HCT116 (cell line): ENCODE measurements around the gene HHIPL1. TPM values are rescaled to one million over a fixed set of nuclear protein-coding genes. Genes with fewer than 3 reads are reported as not detected.

Experiments used
- ATAC-seq: fragments of 200-7000 bp; cut with Tn5 transposase; 2 replicates; pipeline ENCODE4 v1.9.1; 2020; ENCODE audit warnings: mild to moderate bottlenecking, moderate library complexity
- BruUV-seq: library from RNA; stranded (reverse); fragments of 400-500 nt; replicated peaks from 2 replicates; lab custom pipeline; 2021; lab: Mats Ljungman, UMichigan
- CTCF ChIA-PET: fragments of 300-600 bp; sonication (Branson Sonifier 250); formaldehyde crosslinking; loops from one replicate; lab custom pipeline; 2021; ENCODE audit warnings: antibody characterized with exemption; lab: Charles Lee
- POLR2A ChIA-PET: fragments of 300-600, 350-600 bp; sonication (Branson Sonifier 250); formaldehyde crosslinking; loops from one replicate; lab custom pipeline; 2021; ENCODE audit warnings: antibody characterized with exemption; lab: Charles Lee
- RAD21 ChIA-PET, 2 experiments: fragments of 300-600 bp; sonication (Branson Sonifier 250); formaldehyde crosslinking; loops; one replicate each; lab custom pipeline; 2023; ENCODE audit warnings: low total read pairs in 2 of 2; ENCODE audit not compliant: uncharacterized antibody in 2 of 2, unreplicated experiment in 2 of 2, low non-redundant PET in 1 of 2; lab: Charles Lee
- DNase-seq: peaks from one replicate; pipeline ENCODE4 v3.0.0-alpha.2; 2010; ENCODE audit warnings: low read depth, low spot score
- H2AFZ ChIP-seq: fragments of 200-600 bp; shearing (Covaris generic), sonication (generic); 2 replicates; pipeline ENCODE4 v1.6.1; 2017; ENCODE audit warnings: low read depth, mixed run types, mixed read lengths, antibody characterized with exemption, low read length; ENCODE audit not compliant: poor library complexity, severe bottlenecking
- H3K27ac ChIP-seq: 2 replicates; pipeline ENCODE4 v1.5.1; 2012; ENCODE audit warnings: low read depth, low read length
- H3K27me3 ChIP-seq: fragments of 200-600 bp; sonication (generic); 2 replicates; pipeline ENCODE4 v1.6.1; 2016; ENCODE audit warnings: mixed run types, low read length, mixed read lengths; ENCODE audit not compliant: insufficient read depth
- H3K36me3 ChIP-seq, 2 experiments: fragments of 200-500 bp in 1 of 2; fragments of 200-600 bp in 1 of 2; sonication (Bioruptor generic) in 1 of 2; sonication (generic) in 1 of 2; 2 replicates each; pipeline versions ENCODE4 v1.5.1 to v1.6.1; 2014 to 2016; ENCODE audit warnings: low read length in 2 of 2, inconsistent platforms in 1 of 2, mixed read lengths in 1 of 2, mixed run types in 1 of 2; ENCODE audit not compliant: insufficient read depth in 2 of 2, control insufficient read depth in 1 of 2
- H3K4me1 ChIP-seq, 2 experiments: fragments of 200-600 bp in 1 of 2; sonication (generic) in 1 of 2; 2 replicates each; pipeline versions ENCODE4 v1.5.1 to v1.6.1; 2012 to 2017; ENCODE audit warnings: low read length in 2 of 2, inconsistent platforms in 1 of 2, mild to moderate bottlenecking in 1 of 2, mixed read lengths in 1 of 2, mixed run types in 1 of 2, moderate library complexity in 1 of 2; ENCODE audit not compliant: insufficient read depth in 2 of 2, control insufficient read depth in 1 of 2
- H3K4me2 ChIP-seq: fragments of 200-600 bp; sonication (generic); 2 replicates; pipeline ENCODE4 v1.6.1; 2017; ENCODE audit warnings: mixed run types, low read length, mixed read lengths
- H3K4me3 ChIP-seq, 2 experiments: fragments of 200-600 bp in 1 of 2; sonication (generic) in 1 of 2; replicated peaks in 1 of 2; 2 replicates each; pipeline ENCODE4 v1.5.1; 2011 to 2016; ENCODE audit warnings: low read length in 2 of 2, control low read depth in 1 of 2, low read depth in 1 of 2, mild to moderate bottlenecking in 1 of 2, mixed read lengths in 1 of 2, mixed run types in 1 of 2
- H3K79me2 ChIP-seq: fragments of 200-600 bp; sonication (generic); 2 replicates; pipeline ENCODE4 v1.6.1; 2017; ENCODE audit warnings: mild to moderate bottlenecking, mixed run types, low read length, moderate library complexity, mixed read lengths; ENCODE audit not compliant: insufficient read depth
- H3K9ac ChIP-seq: fragments of 200-600 bp; sonication (generic); 2 replicates; pipeline ENCODE4 v1.6.1; 2016; ENCODE audit warnings: low read length, mixed read lengths
- H3K9me2 ChIP-seq: fragments of 200-600 bp; sonication (generic), shearing (Covaris generic); 2 replicates; pipeline ENCODE4 v1.6.1; 2017; ENCODE audit warnings: mixed run types, mild to moderate bottlenecking, moderate library complexity; ENCODE audit not compliant: insufficient read depth
- H3K9me3 ChIP-seq, 2 experiments: fragments of 200-500 bp in 1 of 2; fragments of 200-600 bp in 1 of 2; sonication (Bioruptor generic) in 1 of 2; sonication (generic) in 1 of 2; 2 replicates each; pipeline ENCODE4 v1.6.1; 2014 to 2017; ENCODE audit warnings: low read length in 2 of 2, mixed read lengths in 2 of 2, inconsistent platforms in 1 of 2, low read depth in 1 of 2, mild to moderate bottlenecking in 1 of 2, mixed run types in 1 of 2, moderate library complexity in 1 of 2; ENCODE audit not compliant: control insufficient read depth in 1 of 2, insufficient read depth in 1 of 2
- H4K20me1 ChIP-seq: fragments of 200-600 bp; sonication (generic), shearing (Covaris generic); 2 replicates; pipeline ENCODE4 v1.6.1; 2017; ENCODE audit warnings: mixed run types, mild to moderate bottlenecking, moderate library complexity; ENCODE audit not compliant: insufficient read depth
- CBX3 ChIP-seq: IDR thresholded peaks from 2 replicates; pipeline ENCODE4 v1.6.1; 2012; ENCODE audit warnings: low read depth
- CTCF ChIP-seq, 3 experiments: fragments of 200-600 bp in 1 of 3; sonication (generic) in 1 of 3; IDR thresholded peaks in 2 of 3; conservative IDR thresholded peaks in 1 of 3; 2 replicates each; pipeline ENCODE4 v1.5.1; 2012 to 2017; ENCODE audit warnings: low read depth in 2 of 3, low read length in 2 of 3, antibody characterized with exemption in 1 of 3, borderline replicate concordance in 1 of 3, control low read depth in 1 of 3, mild to moderate bottlenecking in 1 of 3, mixed read lengths in 1 of 3, mixed run types in 1 of 3, moderate library complexity in 1 of 3; ENCODE audit not compliant: insufficient read depth in 1 of 3
- ELF1 ChIP-seq: IDR thresholded peaks from 2 replicates; pipeline ENCODE4 v1.6.1; 2012; ENCODE audit warnings: low read depth, borderline replicate concordance
- EZH2phosphoT487 ChIP-seq: fragments of 200-600 bp; IDR thresholded peaks from 2 replicates; pipeline ENCODE4 v1.6.1; 2018; ENCODE audit warnings: antibody characterized with exemption, borderline replicate concordance
- FOSL1 ChIP-seq: IDR thresholded peaks from 2 replicates; pipeline ENCODE4 v1.6.1; 2012; ENCODE audit warnings: low read depth
- JUND ChIP-seq: IDR thresholded peaks from 2 replicates; pipeline ENCODE4 v1.6.1; 2012
- MAX ChIP-seq: IDR thresholded peaks from 2 replicates; pipeline ENCODE4 v1.6.1; 2012
- RAD21 ChIP-seq: IDR thresholded peaks from 2 replicates; pipeline ENCODE4 v1.6.1; 2012; ENCODE audit warnings: low read depth, mild to moderate bottlenecking
- REST ChIP-seq: IDR thresholded peaks from 2 replicates; pipeline ENCODE4 v1.6.1; 2012; ENCODE audit warnings: low read depth
- SP1 ChIP-seq: IDR thresholded peaks from 2 replicates; pipeline ENCODE4 v1.6.1; 2012; ENCODE audit warnings: low read depth
- SRF ChIP-seq: IDR thresholded peaks from 2 replicates; pipeline ENCODE4 v1.6.1; 2012; ENCODE audit warnings: low read depth
- TCF7L2 ChIP-seq: IDR thresholded peaks from 2 replicates; pipeline ENCODE4 v1.7.0; 2011; ENCODE audit warnings: borderline replicate concordance, inconsistent platforms; ENCODE audit not compliant: insufficient read depth, insufficient read length; ENCODE audit errors: extremely low read depth
- YY1 ChIP-seq: IDR thresholded peaks from 2 replicates; pipeline ENCODE4 v1.6.1; 2011; ENCODE audit warnings: low read length, low read depth, moderate library complexity, mild to moderate bottlenecking; ENCODE audit not compliant: insufficient replicate concordance; ENCODE audit errors: extremely low read depth
- ZFX ChIP-seq: fragments of 450-650 bp; IDR thresholded peaks from 2 replicates; pipeline ENCODE4 v1.6.1; 2017
- ZNF274 ChIP-seq: fragments of 200-500 bp; sonication (Bioruptor generic); IDR thresholded peaks from 2 replicates; pipeline ENCODE4 v1.6.1; 2014; ENCODE audit warnings: mild to moderate bottlenecking, low read depth, low read length, inconsistent platforms
- intact Hi-C: fragments of 100-400 bp; cut with micrococcal nuclease; formaldehyde crosslinking; loops from 2 replicates; pipeline ENCODE4 v1.10.0; 2022
- total RNA-seq: library from RNA; stranded (reverse); gene quantifications from one replicate; pipeline ENCODE4 v1.2.1, GENCODE V29; 2021; ENCODE audit not compliant: unreplicated experiment

The HHIPL1 gene
- total RNA-seq, 1 experiment from 2014 or later = not detected

- H2AFZ ChIP-seq = no peak overlapping the region
- DNase-seq = no peak
- H3K9me3 ChIP-seq = peaks cover 0 to 11% of the 10 kb centered on the region in 2 experiments; a peak in 2 of 4 replicates
- TF ChIP-seq TCF7L2 = no peak
- TF ChIP-seq EZH2phosphoT487 = no peak
- TF ChIP-seq ZFX = no peak
- no peak for TF ChIP-seq ELF1
- TF ChIP-seq FOSL1 = no peak
- no peak for TF ChIP-seq MAX
- no peak for TF ChIP-seq SP1
- TF ChIP-seq ZNF274 = no peak
- TF ChIP-seq SRF = no peak
- no peak for TF ChIP-seq JUND
- no peak for TF ChIP-seq YY1
- no peak for TF ChIP-seq RAD21
- TF ChIP-seq CTCF (IDR thresholded peaks at IDR 0.05 in 2 of 3, conservative IDR thresholded peaks at IDR 0.05 in 1 of 3; ENCODE audit: borderline replicate concordance in 1 of 3, insufficient read depth in 1 of 3, low read depth in 2 of 3, low read length in 2 of 3) = no peak
- no peak for TF ChIP-seq CBX3
- no peak for TF ChIP-seq REST
- RAD21 ChIA-PET = no interaction called here
- peaks cover 0 to 8% of the 10 kb centered on the region in 2 experiments; a peak in 1 of 4 replicates for H3K4me1 ChIP-seq
- no peaks in the 10 kb centered on the region for H3K9me2 ChIP-seq
- no peaks in the 10 kb centered on the region for H3K36me3 ChIP-seq
- ATAC-seq = no peak
- H3K79me2 ChIP-seq = no peaks in the 10 kb centered on the region
- no peak overlapping the region for H3K4me3 ChIP-seq
- BruUV-seq = no TSS peak
- POLR2A ChIA-PET = no interaction called here
- intact Hi-C loops = no loop called here
- no peaks in the 10 kb centered on the region for H3K27me3 ChIP-seq
- H3K4me2 ChIP-seq = no peak overlapping the region
- H3K27ac ChIP-seq = no peak overlapping the region
- H4K20me1 ChIP-seq = no peaks in the 10 kb centered on the region
- CTCF ChIA-PET = no interaction called here
- no peak overlapping the region for H3K9ac ChIP-seq
These were observed 32.6 kb downstream of the HHIPL1 start for GRCh38 chr14:99677231-99678140.
